GM12878 (cell line): ENCODE data around the gene ADAT3. TPM values are rescaled to one million over a fixed set of nuclear protein-coding genes. Genes with fewer than 3 reads are reported as not detected.

ENCODE experiments used
- BMI1 ChIP-seq: fragments of 450-650 bp; IDR thresholded peaks from 2 replicates; pipeline ENCODE4 v1.6.1; 2016; ENCODE audit warnings: mild to moderate bottlenecking, moderate library complexity, borderline replicate concordance
- CBFB ChIP-seq: IDR thresholded peaks from 2 replicates; pipeline ENCODE4 v1.6.1; 2016; ENCODE audit warnings: antibody characterized with exemption, low read depth
- CEBPB ChIP-seq, 2 experiments: fragments of 150-350 bp in 1 of 2; IDR thresholded peaks; 2 replicates each; pipeline ENCODE4 v1.6.1; 2012 to 2014; ENCODE audit warnings: low read depth in 2 of 2, low read length in 2 of 2, borderline replicate concordance in 1 of 2, inconsistent platforms in 1 of 2
- CHD4 ChIP-seq: fragments of 200-600 bp; sonication (generic); IDR thresholded peaks from 2 replicates; pipeline ENCODE4 v1.6.1; 2016; ENCODE audit warnings: mild to moderate bottlenecking
- DPF2 ChIP-seq: fragments of 450-650 bp; IDR thresholded peaks from 2 replicates; pipeline ENCODE4 v1.6.1; 2017; ENCODE audit warnings: mild to moderate bottlenecking
- EP300 ChIP-seq, 2 experiments: fragments of 150-350 bp in 1 of 2; IDR thresholded peaks; 2 replicates each; pipeline ENCODE4 v1.6.1; 2011 to 2012; ENCODE audit warnings: low read depth in 2 of 2, low read length in 2 of 2, borderline replicate concordance in 1 of 2, improper control_type of control experiment in 1 of 2, inconsistent platforms in 1 of 2; ENCODE audit not compliant: control insufficient read depth in 1 of 2
- IRF4 ChIP-seq: IDR thresholded peaks from 2 replicates; pipeline ENCODE4 v1.6.1; 2011; ENCODE audit warnings: low read depth, low read length
- MXI1 ChIP-seq: fragments of 150-350 bp; IDR thresholded peaks from 2 replicates; pipeline ENCODE4 v1.6.1; 2011; ENCODE audit warnings: low read depth, mild to moderate bottlenecking, inconsistent platforms, low read length, improper control_type of control experiment
- NKRF ChIP-seq: fragments of 450-650 bp; conservative IDR thresholded peaks from 2 replicates; pipeline ENCODE4 v1.6.1; 2017; ENCODE audit warnings: mild to moderate bottlenecking, moderate library complexity
- NR2F1 ChIP-seq: fragments of 450-650 bp; conservative IDR thresholded peaks from 2 replicates; pipeline ENCODE4 v1.6.1; 2017; ENCODE audit warnings: mild to moderate bottlenecking
- POLR2AphosphoS5 ChIP-seq: IDR thresholded peaks from 2 replicates; pipeline ENCODE4 v1.6.1; 2011; ENCODE audit warnings: mild to moderate bottlenecking, low read length, inconsistent platforms
- RUNX3 ChIP-seq: IDR thresholded peaks from 2 replicates; pipeline ENCODE4 v1.6.1; 2012; ENCODE audit warnings: low read length, inconsistent platforms
- SMAD1 ChIP-seq: fragments of 450-650 bp; IDR thresholded peaks from 2 replicates; pipeline ENCODE4 v1.6.1; 2018; ENCODE audit warnings: mild to moderate bottlenecking, low read depth; ENCODE audit not compliant: partially characterized antibody
- SREBF1 ChIP-seq: IDR thresholded peaks from 2 replicates; pipeline ENCODE4 v1.6.1; 2012; ENCODE audit warnings: mild to moderate bottlenecking, low read length
- WRNIP1 ChIP-seq: IDR thresholded peaks from 2 replicates; pipeline ENCODE4 v1.6.1; 2011; ENCODE audit warnings: low read depth, low read length, improper control_type of control experiment, borderline replicate concordance
- YBX1 ChIP-seq: fragments of 450-650 bp; IDR thresholded peaks from 2 replicates; pipeline ENCODE4 v1.6.1; 2016; ENCODE audit warnings: antibody characterized with exemption
- ZBTB11 ChIP-seq: fragments of 450-650 bp; formaldehyde crosslinking; IDR thresholded peaks from 2 replicates; pipeline ENCODE4 v1.5.0; 2022; ENCODE audit warnings: mild to moderate bottlenecking, missing genetic modification characterization
- ZNF24 ChIP-seq: fragments of 450-650 bp; IDR thresholded peaks from 2 replicates; pipeline ENCODE4 v1.6.1; 2017; ENCODE audit warnings: antibody characterized with exemption, mild to moderate bottlenecking
- ZNF687 ChIP-seq: fragments of 450-650 bp; IDR thresholded peaks from 2 replicates; pipeline ENCODE4 v1.6.1; 2017; ENCODE audit warnings: mild to moderate bottlenecking, moderate library complexity
- polyA plus RNA-seq, 11 experiments: library from polyadenylated mRNA; depleted of rRNA in 4 of 11; unstranded in 6 of 11; stranded (reverse) in 5 of 11; fragments of >200 nt; fragmentation: Nextera tagmentation in 4 of 11; fragmentation: Illumina TruSeq in 1 of 11; extraction: Ambion mirVana in 4 of 11; extraction: Trizol in 1 of 11; gene quantifications; 1 replicate in 1 of 11; 2 replicates in 10 of 11; pipeline versions ENCODE4 v1.2.1 to v1.2.3, GENCODE V29; 2011 to 2016; ENCODE audit warnings: inconsistent platforms in 2 of 11, missing spikeins in 2 of 11, low read depth in 1 of 11
- total RNA-seq, 4 experiments: library from RNA; depleted of rRNA in 3 of 4; stranded (reverse); fragments of >200 nt in 3 of 4; fragmentation: Illumina TruSeq in 1 of 4; extraction: Trizol in 1 of 4; gene quantifications; 2 replicates each; pipeline versions ENCODE4 v1.2.1 to v1.2.3, GENCODE V29; 2013 to 2021
- TF ChIP-seq, protein P1 (sequence below): IDR thresholded peaks from 2 replicates; pipeline ENCODE4 v1.6.1; 2012; ENCODE audit warnings: low read depth, low read length, improper control_type of control experiment

The ADAT3 gene
- total and polyA plus RNA-seq, 10 of the 15 experiments (the other 5 are each of a cell fraction or from before 2014, with no cell fraction given): 0.27 to 11.8 (median 7.7) TPM; not detected in 3

DNA sequence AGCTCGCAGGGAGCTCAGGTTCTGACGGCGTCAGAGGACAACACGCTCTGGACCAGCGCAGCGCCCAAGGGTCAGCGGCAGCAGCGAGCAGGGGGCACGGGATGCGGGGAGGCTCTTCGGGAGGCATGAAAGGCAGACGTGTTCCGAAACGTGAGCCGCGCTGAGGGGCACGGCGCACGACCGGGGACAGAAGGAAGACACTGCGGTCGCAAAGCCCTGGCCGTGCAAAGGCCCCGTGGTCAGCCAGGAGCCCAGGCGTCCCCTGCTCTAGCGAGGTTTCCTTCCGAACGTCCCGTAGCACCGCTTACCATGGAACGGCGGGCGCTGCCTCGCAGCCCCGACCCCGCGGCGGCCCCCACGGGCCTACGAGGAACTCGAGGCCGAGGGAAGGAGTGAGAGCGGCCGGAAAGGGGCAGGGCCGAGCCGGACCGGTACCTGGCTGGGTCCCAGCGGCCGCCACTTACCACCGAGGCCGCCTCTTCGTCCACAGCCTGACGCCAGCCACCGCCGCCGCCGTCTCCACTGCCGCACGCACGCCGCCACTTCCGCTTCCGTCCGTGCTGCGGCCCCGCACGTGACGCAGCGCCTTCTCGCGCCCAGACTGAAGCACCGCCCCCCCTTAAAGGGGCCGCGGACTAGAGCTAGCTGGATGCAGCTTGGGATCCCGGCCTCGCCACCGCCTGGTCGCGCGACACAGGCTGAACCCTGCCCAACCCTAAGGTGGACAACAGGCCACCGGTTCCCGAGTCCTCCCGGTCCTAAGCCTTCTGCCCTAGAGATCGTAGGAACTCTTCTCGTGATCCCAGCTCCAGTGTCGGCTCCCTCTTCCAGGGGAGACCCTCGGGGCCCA lies 29.3 kb upstream of the ADAT3 start (continued):
- TF ChIP-seq, protein P1, sequence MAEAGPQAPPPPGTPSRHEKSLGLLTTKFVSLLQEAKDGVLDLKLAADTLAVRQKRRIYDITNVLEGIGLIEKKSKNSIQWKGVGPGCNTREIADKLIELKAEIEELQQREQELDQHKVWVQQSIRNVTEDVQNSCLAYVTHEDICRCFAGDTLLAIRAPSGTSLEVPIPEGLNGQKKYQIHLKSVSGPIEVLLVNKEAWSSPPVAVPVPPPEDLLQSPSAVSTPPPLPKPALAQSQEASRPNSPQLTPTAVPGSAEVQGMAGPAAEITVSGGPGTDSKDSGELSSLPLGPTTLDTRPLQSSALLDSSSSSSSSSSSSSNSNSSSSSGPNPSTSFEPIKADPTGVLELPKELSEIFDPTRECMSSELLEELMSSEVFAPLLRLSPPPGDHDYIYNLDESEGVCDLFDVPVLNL: peak; percentile 61; the same call in 1 of the 2 replicates
- TF ChIP-seq DPF2: peak; percentile 84
- peak; percentile 69 for TF ChIP-seq RUNX3
- peak; percentile 81; the same call in 1 of the 2 replicates for TF ChIP-seq MXI1
- TF ChIP-seq CHD4: no peak
- TF ChIP-seq YBX1: no peak
- no peak for TF ChIP-seq SMAD1
- TF ChIP-seq ZBTB11: no peak
- no peak for TF ChIP-seq BMI1
- TF ChIP-seq ZNF687: peak; percentile 75
- TF ChIP-seq SREBF1: no peak
- TF ChIP-seq NKRF: peak; percentile 96
- no peak for TF ChIP-seq IRF4
- no peak for TF ChIP-seq ZNF24
- TF ChIP-seq EP300 (IDR thresholded peaks at IDR 0.05; ENCODE audit: borderline replicate concordance in 1 of 2, control insufficient read depth in 1 of 2, low read depth in 2 of 2, low read length in 2 of 2): peak in 1 of 2 experiments; percentile 44; a peak in 1 of 4 replicates
- TF ChIP-seq CEBPB (IDR thresholded peaks at IDR 0.05; ENCODE audit: borderline replicate concordance in 1 of 2, low read depth in 2 of 2, low read length in 2 of 2): no peak
- peak; percentile 85 for TF ChIP-seq POLR2AphosphoS5
- no peak; the same call in none of the 2 replicates for TF ChIP-seq NR2F1
- TF ChIP-seq WRNIP1: no peak
- TF ChIP-seq CBFB: peak; percentile 32; the same call in 1 of the 2 replicates
